ENCODE results near the gene PIN4. TPM values are rescaled to one million over a fixed set of nuclear protein-coding genes. Genes with fewer than 3 reads are reported as not detected.

PIN4 gene
- total RNA-seq = 23.2 TPM

GRCh38 chrX:72181178-72182125, at the start of gene PIN4:
TSS of gene PIN4 (plus strand) at chrX:72181757. CDS start at chrX:72181786, 29 bp downstream.

DNA sequence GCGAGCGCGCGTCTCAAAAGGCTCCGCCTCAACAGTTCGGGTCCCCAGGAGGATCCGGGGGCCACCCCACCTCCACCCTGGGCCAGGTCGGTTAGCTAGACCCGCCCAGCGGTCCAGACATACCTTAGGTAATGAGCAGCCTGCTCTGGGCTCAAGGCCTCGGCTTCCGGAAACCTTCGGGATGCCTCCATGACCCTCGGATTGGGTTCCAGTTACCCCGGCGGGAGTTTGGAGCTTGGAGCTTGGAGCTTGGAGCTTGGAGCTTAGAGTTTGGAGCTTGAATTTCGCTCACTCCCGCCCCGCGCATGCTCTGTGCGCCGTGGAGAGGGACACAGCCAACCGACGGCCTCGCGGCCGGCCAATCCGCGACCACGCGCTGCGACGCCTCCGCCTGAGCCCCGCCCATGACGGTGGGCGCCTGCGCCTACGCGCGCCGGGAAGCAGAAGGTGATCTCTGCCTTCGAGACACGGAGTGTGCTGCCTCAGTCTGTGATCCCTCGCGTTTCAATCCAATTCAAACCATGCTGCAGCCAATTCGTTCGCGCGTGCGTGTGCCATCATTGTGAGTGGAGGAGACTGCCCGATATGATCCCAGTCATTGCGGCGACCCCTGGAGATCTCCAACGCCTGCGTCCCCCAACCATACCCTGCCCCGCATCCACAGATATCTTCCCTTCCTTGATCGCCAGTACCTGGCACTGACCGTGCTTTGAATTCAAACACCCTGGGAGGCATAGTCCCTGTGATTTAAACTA, 57.3 kb downstream of the PIN4 start, which contains the start of gene ERCC6L:
Gene ERCC6L (minus strand): TSS at position 307 of the 755 bp plus-strand sequence. CDS start 116 bp downstream, at position 191.

Other genes with a start within 250 kb of the PIN4 start
- 7.8 TPM for gene RTL5, start 49.8 kb upstream of the PIN4 start, total RNA-seq
- 0.94 TPM for gene ERCC6L, start 57.3 kb downstream of the PIN4 start, total RNA-seq
- gene RPS4X, start 95.5 kb downstream of the PIN4 start, total RNA-seq = 814 TPM
- gene CITED1, start 124.2 kb downstream of the PIN4 start, total RNA-seq = 3.1 TPM